GM12801 (cell line): Measurements from ENCODE around the gene SDK1.

Source experiments
- CTCF ChIP-seq: IDR thresholded peaks from one replicate; pipeline ENCODE4 v1.5.1; 2011; ENCODE audit warnings: control low read depth; ENCODE audit not compliant: insufficient read length; ENCODE audit errors: extremely low read depth

Gene SDK1

GRCh38 chr7:3267966-3268690, 32.9 kb upstream of the SDK1 start:
- no peak for TF ChIP-seq CTCF

GRCh38 chr7:3270362-3270761, 30.7 kb upstream of the SDK1 start:
- TF ChIP-seq CTCF: no peak

GRCh38 chr7:3271298-3271697, 29.8 kb upstream of the SDK1 start:
- TF ChIP-seq CTCF: no peak

- no peak for TF ChIP-seq CTCF
Measured at GRCh38 chr7:3272691-3273141, 28.3 kb upstream of the SDK1 start.

- TF ChIP-seq CTCF: no peak
Measured at GRCh38 chr7:3274131-3274530, 26.9 kb upstream of the SDK1 start.

GRCh38 chr7:3277604-3278572, 23.2 kb upstream of the SDK1 start:
- TF ChIP-seq CTCF: no peak

- no peak for TF ChIP-seq CTCF
Measured at GRCh38 chr7:3279147-3279818, 21.8 kb upstream of the SDK1 start.
